ENCODE results near the gene HADHA. TPM values are rescaled to one million over a fixed set of nuclear protein-coding genes. Genes with fewer than 3 reads are reported as not detected.

Gene HADHA
- total and polyA plus RNA-seq, 4 donors: 35.2 to 117 (median 94.2) TPM

GRCh38 chr2:26161926-26162325 lies 82.5 kb downstream of the HADHA start:
- Histone ChIP-seq H3K9ac (ENCODE audit: insufficient read depth in 1 of 2, low read length in 2 of 2) (no peak overlapping the region), H3K36me3 (ENCODE audit: control insufficient read depth in 4 of 4, insufficient read depth in 4 of 4, low read length in 4 of 4) (no peaks in the 10 kb centered on the region), H3K27me3 (ENCODE audit: control insufficient read depth in 3 of 3, insufficient read depth in 3 of 3, low read length in 2 of 3) (no peaks in the 10 kb centered on the region), H3K27ac (ENCODE audit: low read depth in 1 of 2, low read length in 1 of 2) (no peak overlapping the region), H3K4me3 (no peak overlapping the region), H3K9me3 (ENCODE audit: control insufficient read depth in 4 of 4, insufficient read depth in 3 of 4, low read length in 3 of 4) (no peaks in the 10 kb centered on the region), H3K4me1 (ENCODE audit: control insufficient read depth in 5 of 5, insufficient read depth in 5 of 5, low read length in 5 of 5) (no peaks in the 10 kb centered on the region)
- 90 to 93% methylated on average over 7 of the region's 7 CpGs for WGBS, 2 donors
- no peak for TF ChIP-seq CTCF (IDR thresholded peaks at IDR 0.05; ENCODE audit: control extremely low read depth, extremely low read depth)
- ATAC-seq (ENCODE audit: insufficient read depth, low FRiP score): no peak
- DNase-seq: no peak

- H3K27ac ChIP-seq (ENCODE audit: low read depth in 1 of 2, low read length in 1 of 2): no peak overlapping the region
- no peaks in the 10 kb centered on the region for H3K36me3 ChIP-seq (ENCODE audit: control insufficient read depth in 4 of 4, insufficient read depth in 4 of 4, low read length in 4 of 4)
- WGBS, 2 donors: 95 to 97% methylated on average over 5 of the region's 5 CpGs
- DNase-seq (no peak), ATAC-seq (ENCODE audit: insufficient read depth, low FRiP score) (no peak)
- H3K4me1 ChIP-seq (ENCODE audit: control insufficient read depth in 5 of 5, insufficient read depth in 5 of 5, low read length in 5 of 5): no peaks in the 10 kb centered on the region
- H3K27me3 ChIP-seq (ENCODE audit: control insufficient read depth in 3 of 3, insufficient read depth in 3 of 3, low read length in 2 of 3): no peaks in the 10 kb centered on the region
- H3K9me3 ChIP-seq (ENCODE audit: control insufficient read depth in 4 of 4, insufficient read depth in 3 of 4, low read length in 3 of 4): no peaks in the 10 kb centered on the region
- no peak for TF ChIP-seq CTCF (IDR thresholded peaks at IDR 0.05; ENCODE audit: control extremely low read depth, extremely low read depth)
- H3K9ac ChIP-seq (ENCODE audit: insufficient read depth in 1 of 2, low read length in 2 of 2): no peak overlapping the region
- no peak overlapping the region for H3K4me3 ChIP-seq
Observed at GRCh38 chr2:26157580-26157979, 86.9 kb downstream of the HADHA start.

GRCh38 chr2:26150243-26150642 lies 94.2 kb downstream of the HADHA start:
- Histone ChIP-seq H3K9ac (ENCODE audit: insufficient read depth in 1 of 2, low read length in 2 of 2) (no peak overlapping the region), H3K36me3 (ENCODE audit: control insufficient read depth in 4 of 4, insufficient read depth in 4 of 4, low read length in 4 of 4) (no peaks in the 10 kb centered on the region), H3K27ac (ENCODE audit: low read depth in 1 of 2, low read length in 1 of 2) (no peak overlapping the region), H3K4me1 (ENCODE audit: control insufficient read depth in 5 of 5, insufficient read depth in 5 of 5, low read length in 5 of 5) (no peaks in the 10 kb centered on the region), H3K4me3 (no peak overlapping the region), H3K27me3 (ENCODE audit: control insufficient read depth in 3 of 3, insufficient read depth in 3 of 3, low read length in 2 of 3) (no peaks in the 10 kb centered on the region), H3K9me3 (ENCODE audit: control insufficient read depth in 4 of 4, insufficient read depth in 3 of 4, low read length in 3 of 4) (no peaks in the 10 kb centered on the region)
- ATAC-seq (ENCODE audit: insufficient read depth, low FRiP score): no peak
- DNase-seq: no peak
- no peak for TF ChIP-seq CTCF (IDR thresholded peaks at IDR 0.05; ENCODE audit: control extremely low read depth, extremely low read depth)
- WGBS, 2 donors: 76 to 78% methylated on average over 12 of the region's 12 CpGs

GRCh38 chr2:26148501-26148900 lies 95.9 kb downstream of the HADHA start:
- H3K36me3 ChIP-seq (ENCODE audit: control insufficient read depth in 4 of 4, insufficient read depth in 4 of 4, low read length in 4 of 4): no peaks in the 10 kb centered on the region
- ATAC-seq (ENCODE audit: insufficient read depth, low FRiP score): no peak
- DNase-seq: no peak
- no peak overlapping the region for H3K27ac ChIP-seq (ENCODE audit: low read depth in 1 of 2, low read length in 1 of 2)
- no peaks in the 10 kb centered on the region for H3K27me3 ChIP-seq (ENCODE audit: control insufficient read depth in 3 of 3, insufficient read depth in 3 of 3, low read length in 2 of 3)
- WGBS, 2 donors: 46 to 47% methylated on average over 2 of the region's 2 CpGs
- H3K9me3 ChIP-seq (ENCODE audit: control insufficient read depth in 4 of 4, insufficient read depth in 3 of 4, low read length in 3 of 4): no peaks in the 10 kb centered on the region
- TF ChIP-seq CTCF (IDR thresholded peaks at IDR 0.05; ENCODE audit: control extremely low read depth, extremely low read depth): no peak
- H3K4me3 ChIP-seq: no peak overlapping the region
- no peak overlapping the region for H3K9ac ChIP-seq (ENCODE audit: insufficient read depth in 1 of 2, low read length in 2 of 2)
- no peaks in the 10 kb centered on the region for H3K4me1 ChIP-seq (ENCODE audit: control insufficient read depth in 5 of 5, insufficient read depth in 5 of 5, low read length in 5 of 5)

All from lung (tissue), 12 donors.